HG03280 (cell line): ENCODE results near the gene TTC7B.

Experiments used
- ATAC-seq: cut with Tn5 transposase; IDR thresholded peaks from one replicate; pipeline ENCODE4 v1.9.1; 2021; ENCODE audit warnings: mild to moderate bottlenecking, moderate library complexity; ENCODE audit not compliant: unreplicated experiment

Gene TTC7B

GRCh38 chr14:90717916-90718315 is 98.3 kb downstream of the TTC7B start:
- ATAC-seq: no peak

- no peak for ATAC-seq
Observed at GRCh38 chr14:90715993-90716392, 100.2 kb downstream of the TTC7B start.

GRCh38 chr14:90715495-90715894 is 100.7 kb downstream of the TTC7B start:
- ATAC-seq: no peak

- ATAC-seq: no peak
Observed at GRCh38 chr14:90714811-90715210, 101.4 kb downstream of the TTC7B start.

- ATAC-seq: no peak
Observed at GRCh38 chr14:90704738-90705392, 111.4 kb downstream of the TTC7B start.

GRCh38 chr14:90703841-90704737 is 112.1 kb downstream of the TTC7B start:
- no peak for ATAC-seq

- no peak for ATAC-seq
Observed at GRCh38 chr14:90700933-90701776, 115.1 kb downstream of the TTC7B start.

- ATAC-seq: no peak
Observed at GRCh38 chr14:90699016-90699415, 117.2 kb downstream of the TTC7B start.

GRCh38 chr14:90698379-90698869 is 117.8 kb downstream of the TTC7B start:
- no peak for ATAC-seq

- peak; percentile 77 for ATAC-seq
Observed at GRCh38 chr14:90697577-90698206, 118.5 kb downstream of the TTC7B start.

GRCh38 chr14:90697132-90697531 is 119.1 kb downstream of the TTC7B start:
- no peak for ATAC-seq

- ATAC-seq: no peak
Observed at GRCh38 chr14:90696720-90697119, 119.5 kb downstream of the TTC7B start.

GRCh38 chr14:90695997-90696660 is 120.1 kb downstream of the TTC7B start:
- no peak for ATAC-seq

- no peak for ATAC-seq
Observed at GRCh38 chr14:90693413-90693812, 122.8 kb downstream of the TTC7B start.

GRCh38 chr14:90692826-90693225 is 123.4 kb downstream of the TTC7B start:
- no peak for ATAC-seq

GRCh38 chr14:90692061-90692460 is 124.2 kb downstream of the TTC7B start:
- no peak for ATAC-seq

- ATAC-seq: no peak
Observed at GRCh38 chr14:90691627-90692026, 124.6 kb downstream of the TTC7B start.

GRCh38 chr14:90687680-90688079 is 128.6 kb downstream of the TTC7B start:
- no peak for ATAC-seq

- ATAC-seq: no peak
Observed at GRCh38 chr14:90682615-90683014, 133.6 kb downstream of the TTC7B start.

- ATAC-seq: no peak
Observed at GRCh38 chr14:90681929-90682328, 134.3 kb downstream of the TTC7B start.
